GM13977 (cell line): ENCODE data around the gene EVI5.

Experiments used
- DNase-seq: peaks from one replicate; pipeline ENCODE4 v3.0.0; 2012; ENCODE audit warnings: low spot score
- CTCF ChIP-seq: IDR thresholded peaks from 2 replicates; pipeline ENCODE4 v1.5.1; 2012; ENCODE audit warnings: mild to moderate bottlenecking, control low read depth; ENCODE audit not compliant: insufficient read depth; ENCODE audit errors: extremely low read depth, missing control alignments
- in situ Hi-C: fragments of 300-500 bp; cut with MboI; formaldehyde crosslinking; loops from one replicate; pipeline ENCODE4 v1.12.0; 2022; ENCODE audit warnings: low sequenced_read_pairs, low pct_unique_long_range_greater_than_20kb, mixed read lengths, inconsistent platforms; ENCODE audit not compliant: unreplicated experiment

EVI5 gene

GRCh38 chr1:92764116-92764515, 20.8 kb downstream of the EVI5 start:
- no peak for DNase-seq
- in situ Hi-C loops, result no loop called here
- TF ChIP-seq CTCF, result no peak

- no peak for DNase-seq
- in situ Hi-C loops, result no loop called here
- no peak for TF ChIP-seq CTCF
Measured at GRCh38 chr1:92762355-92762754, 22.6 kb downstream of the EVI5 start.

- no peak for DNase-seq
- TF ChIP-seq CTCF, result no peak
- in situ Hi-C loops, result no loop called here
Measured at GRCh38 chr1:92759361-92759760, 25.5 kb downstream of the EVI5 start.

- no peak for DNase-seq
- in situ Hi-C loops, result no loop called here
- no peak for TF ChIP-seq CTCF
Measured at GRCh38 chr1:92756537-92756936, 28.4 kb downstream of the EVI5 start.

- TF ChIP-seq CTCF, result no peak
- no peak for DNase-seq
- in situ Hi-C loops, result no loop called here
Measured at GRCh38 chr1:92755541-92756461, 29.1 kb downstream of the EVI5 start.

- no peak for DNase-seq
- in situ Hi-C loops, result no loop called here
- no peak for TF ChIP-seq CTCF
Measured at GRCh38 chr1:92754719-92755050, 30.2 kb downstream of the EVI5 start.
